HG03103 (cell line): ENCODE results near the gene ATXN7L3.

Source experiments
- ATAC-seq: cut with Tn5 transposase; IDR thresholded peaks from one replicate; pipeline ENCODE4 v1.9.1; 2021; ENCODE audit warnings: low read depth; ENCODE audit not compliant: unreplicated experiment

ATXN7L3 gene

DNA sequence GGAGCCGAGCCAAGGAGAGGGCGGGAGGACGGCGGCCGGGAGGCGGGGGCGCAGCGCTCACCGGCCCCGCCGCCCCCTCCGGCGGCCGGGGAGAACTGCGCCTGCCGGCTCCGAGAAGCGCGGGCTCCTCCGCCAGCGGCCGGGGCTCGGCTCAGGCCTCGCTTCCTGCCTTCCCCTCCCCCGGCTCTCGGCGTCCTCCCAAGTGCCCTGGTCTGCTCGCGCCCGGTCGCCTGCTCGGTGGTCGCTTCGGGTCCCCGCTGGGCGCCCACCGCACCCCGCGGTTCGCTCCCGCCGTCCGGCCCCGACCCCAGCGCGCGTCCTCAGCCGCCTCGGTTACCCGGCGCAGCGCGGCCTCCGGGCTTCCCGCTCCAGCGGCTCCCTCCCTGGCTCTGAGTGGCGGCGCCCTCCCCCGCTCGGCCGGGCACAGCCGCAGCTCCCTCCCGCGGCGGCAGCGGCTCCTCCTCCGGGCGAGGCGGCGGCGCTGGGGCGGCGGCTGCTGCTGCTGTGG lies 19.5 kb upstream of the ATXN7L3 start:
- ATAC-seq, result peak; percentile 25

DNA sequence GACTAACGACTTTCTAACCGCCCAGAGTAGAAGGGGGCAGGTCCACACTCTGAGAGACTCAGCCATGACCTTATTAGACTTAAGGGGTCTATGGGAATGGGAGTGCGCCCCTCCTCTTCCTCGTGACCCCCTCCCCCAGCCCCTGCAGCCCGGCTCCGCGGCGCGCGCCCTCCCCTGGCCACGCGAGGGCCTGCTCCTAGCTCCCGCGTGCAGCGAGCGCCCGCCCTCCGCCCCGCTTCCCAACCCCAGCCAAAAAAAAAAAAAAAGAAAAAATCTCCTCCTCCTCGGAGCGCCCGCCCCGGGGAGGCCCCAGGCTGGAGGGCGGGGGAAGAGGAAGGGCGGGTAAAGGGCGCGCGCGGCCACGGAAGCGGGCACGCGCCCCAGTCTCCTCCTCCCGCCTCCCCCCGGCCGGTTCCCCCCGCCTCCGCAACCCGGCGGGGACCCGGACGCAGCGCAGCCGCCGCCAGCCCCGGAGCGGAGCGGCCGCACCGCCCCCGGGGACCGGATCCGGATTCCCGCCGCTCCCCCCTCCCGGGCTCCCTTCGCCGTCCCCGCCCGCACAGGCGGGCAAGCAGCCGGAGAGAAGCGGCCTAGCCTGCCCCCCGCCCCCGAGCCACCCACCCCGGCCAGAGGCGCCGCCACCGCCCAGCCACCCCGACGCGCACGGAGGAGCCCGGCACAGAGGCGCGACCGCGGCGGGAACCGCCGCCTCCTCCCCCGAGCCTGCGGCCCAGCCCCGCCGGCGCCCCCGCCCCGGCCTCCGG lies 18.8 kb upstream of the ATXN7L3 start:
- peak; percentile 30 for ATAC-seq

DNA sequence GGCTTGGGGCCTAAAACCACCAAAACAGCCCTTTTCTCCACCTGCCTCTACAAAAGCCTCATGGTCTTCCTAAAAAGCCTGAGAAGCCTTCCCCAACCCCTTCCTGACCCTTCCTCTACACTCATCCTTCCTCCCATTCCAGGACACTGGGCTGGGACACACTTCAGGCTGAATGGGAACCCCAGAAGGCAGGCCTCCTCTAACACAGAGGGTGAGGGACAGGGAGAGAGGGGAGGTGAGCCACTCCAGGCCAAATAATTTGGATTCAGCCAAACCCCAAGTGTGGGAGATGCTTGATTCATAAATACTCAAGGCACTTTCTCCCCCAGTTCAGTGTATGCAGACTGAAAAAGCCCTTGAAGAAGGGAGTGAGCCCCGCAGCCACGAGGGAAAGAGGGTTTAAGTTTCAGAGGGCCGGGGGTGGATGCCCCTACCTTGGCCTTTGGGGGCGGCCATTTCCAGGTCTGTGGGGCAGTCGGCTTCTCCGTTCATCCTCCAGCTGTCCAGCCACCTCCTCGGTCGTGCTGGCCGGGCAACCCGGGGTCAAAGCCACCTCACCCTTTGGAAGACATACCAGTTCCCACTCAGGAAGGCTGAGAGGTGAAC lies 18.2 kb upstream of the ATXN7L3 start:
- no peak for ATAC-seq

DNA sequence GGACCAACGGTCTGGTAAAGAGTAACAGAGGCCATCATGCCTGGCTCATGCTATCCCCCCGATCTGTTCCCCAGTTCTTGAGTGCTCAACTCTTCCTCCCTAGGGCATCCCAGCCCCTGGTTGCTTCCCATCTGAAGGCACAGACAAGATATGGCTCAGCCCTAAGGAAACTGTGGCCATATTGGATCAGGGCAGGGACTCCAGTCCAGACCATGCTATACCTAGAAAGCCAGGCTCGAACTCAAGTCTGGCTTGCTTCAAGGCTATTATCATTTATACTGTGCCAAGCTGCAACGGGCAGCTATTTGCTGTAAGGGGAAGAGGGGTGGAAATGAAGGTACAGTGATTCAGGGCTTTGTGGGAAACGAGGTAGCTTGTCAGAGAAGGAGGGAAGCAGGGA lies 17.0 kb upstream of the ATXN7L3 start:
- ATAC-seq, result no peak

DNA sequence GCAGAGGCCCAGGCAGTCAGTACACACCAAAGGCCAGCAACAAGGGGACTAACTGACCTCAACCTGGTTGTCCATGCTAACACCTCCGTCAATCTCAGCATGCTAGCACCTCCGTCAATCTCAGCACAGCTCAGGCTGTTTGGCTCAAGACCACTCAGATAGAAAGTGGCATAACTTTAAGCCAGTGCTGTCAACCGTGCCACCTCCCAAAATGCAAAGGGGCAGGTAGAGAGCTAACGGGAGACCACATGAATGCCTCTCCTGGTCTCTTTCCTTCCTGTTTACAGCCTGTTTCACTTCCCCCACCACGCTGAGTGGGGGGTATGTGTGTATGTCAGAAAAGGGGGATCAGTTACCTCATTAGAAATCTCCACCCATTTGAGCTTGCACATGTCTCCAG lies 16.5 kb upstream of the ATXN7L3 start:
- ATAC-seq, result no peak

GRCh38 chr17:44214896-44215295 lies 15.2 kb upstream of the ATXN7L3 start:
- ATAC-seq, result no peak

GRCh38 chr17:44214230-44214494 lies 14.5 kb upstream of the ATXN7L3 start:
- no peak for ATAC-seq

- no peak for ATAC-seq
Measured at GRCh38 chr17:44213403-44214229, 13.9 kb upstream of the ATXN7L3 start.

GRCh38 chr17:44212507-44213402 lies 13.1 kb upstream of the ATXN7L3 start:
- no peak for ATAC-seq

DNA sequence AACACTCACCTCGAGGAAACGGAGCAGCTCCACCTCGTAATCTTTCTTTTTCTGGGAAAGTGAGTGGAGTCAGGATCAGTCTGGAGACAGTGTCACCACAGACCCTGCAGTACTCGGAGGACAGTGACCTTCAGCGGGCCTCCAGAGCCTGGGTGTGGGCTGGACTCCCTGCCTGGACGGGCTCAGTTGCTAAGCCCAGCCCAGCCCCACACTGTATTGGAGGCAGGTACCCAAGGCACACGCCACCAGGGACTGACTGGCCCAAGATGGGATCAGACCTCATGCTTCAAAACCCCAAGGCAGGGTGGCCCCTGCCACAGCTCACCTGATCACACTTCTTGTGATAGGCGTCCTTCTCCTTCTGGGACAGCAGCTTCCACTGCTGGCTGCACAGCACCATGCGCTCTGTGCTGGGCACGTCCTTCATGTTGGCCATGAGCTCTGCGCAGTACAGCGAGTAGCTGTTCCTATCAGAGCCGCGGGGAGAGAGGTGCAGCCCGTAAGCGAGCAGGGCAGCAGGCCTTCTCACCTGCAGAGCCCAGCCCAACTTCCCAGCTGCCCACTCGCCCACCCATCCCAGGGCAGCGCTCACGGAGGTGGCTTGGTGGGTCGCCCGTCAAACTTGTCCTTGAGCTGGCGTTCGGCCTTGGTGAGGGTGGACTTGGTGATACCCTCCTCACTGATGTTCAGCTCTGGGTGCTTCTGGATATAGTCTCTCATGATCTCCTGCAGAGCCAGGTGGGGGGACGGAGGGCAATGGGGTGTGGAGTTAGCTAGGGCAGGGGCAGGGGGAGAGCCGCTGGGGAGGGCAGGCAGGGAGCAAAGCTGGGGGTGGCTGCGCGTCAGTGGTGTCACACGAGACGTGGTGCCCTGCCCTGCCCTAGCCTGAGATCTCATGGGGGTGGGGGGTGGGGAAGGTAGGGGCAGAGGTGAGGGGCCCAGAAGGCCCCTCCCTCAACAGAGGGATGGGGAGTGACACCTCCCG lies 11.9 kb upstream of the ATXN7L3 start:
- ATAC-seq, result no peak

- ATAC-seq, result peak; percentile 57
Measured at GRCh38 chr17:44210342-44211192, 10.9 kb upstream of the ATXN7L3 start.

DNA sequence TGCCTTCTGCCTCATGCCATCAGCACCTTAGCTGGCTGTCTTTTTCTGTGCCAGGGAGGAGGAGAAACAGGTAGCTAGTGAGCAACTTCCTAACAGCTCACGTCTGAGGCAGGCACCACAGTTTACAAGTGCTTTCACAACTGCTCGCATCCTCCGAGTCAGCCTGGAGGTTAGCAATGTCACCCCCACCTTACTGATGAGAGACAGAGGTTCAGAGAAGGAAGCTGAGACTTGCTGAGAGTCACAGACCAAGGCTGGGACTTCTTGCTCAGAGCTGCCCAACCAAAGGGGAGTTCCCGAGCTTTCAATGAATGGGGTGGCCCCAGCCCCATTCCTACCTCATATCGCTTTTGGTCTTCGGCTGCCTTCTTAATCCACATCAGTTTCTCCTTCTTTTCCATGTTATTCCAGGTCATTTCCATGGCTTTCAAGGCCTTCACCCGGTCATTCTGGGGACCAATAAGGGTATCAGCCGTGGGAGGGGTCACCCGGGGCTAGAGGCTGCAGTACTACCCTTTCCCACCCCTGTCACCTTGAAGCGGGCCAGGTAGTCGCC lies 10.2 kb upstream of the ATXN7L3 start:
- no peak for ATAC-seq

GRCh38 chr17:44207743-44208142 lies 8.1 kb upstream of the ATXN7L3 start:
- ATAC-seq, result no peak

- ATAC-seq, result no peak
Measured at GRCh38 chr17:44207319-44207718, 7.6 kb upstream of the ATXN7L3 start.

- no peak for ATAC-seq
Measured at GRCh38 chr17:44206825-44207155, 7.1 kb upstream of the ATXN7L3 start.

DNA sequence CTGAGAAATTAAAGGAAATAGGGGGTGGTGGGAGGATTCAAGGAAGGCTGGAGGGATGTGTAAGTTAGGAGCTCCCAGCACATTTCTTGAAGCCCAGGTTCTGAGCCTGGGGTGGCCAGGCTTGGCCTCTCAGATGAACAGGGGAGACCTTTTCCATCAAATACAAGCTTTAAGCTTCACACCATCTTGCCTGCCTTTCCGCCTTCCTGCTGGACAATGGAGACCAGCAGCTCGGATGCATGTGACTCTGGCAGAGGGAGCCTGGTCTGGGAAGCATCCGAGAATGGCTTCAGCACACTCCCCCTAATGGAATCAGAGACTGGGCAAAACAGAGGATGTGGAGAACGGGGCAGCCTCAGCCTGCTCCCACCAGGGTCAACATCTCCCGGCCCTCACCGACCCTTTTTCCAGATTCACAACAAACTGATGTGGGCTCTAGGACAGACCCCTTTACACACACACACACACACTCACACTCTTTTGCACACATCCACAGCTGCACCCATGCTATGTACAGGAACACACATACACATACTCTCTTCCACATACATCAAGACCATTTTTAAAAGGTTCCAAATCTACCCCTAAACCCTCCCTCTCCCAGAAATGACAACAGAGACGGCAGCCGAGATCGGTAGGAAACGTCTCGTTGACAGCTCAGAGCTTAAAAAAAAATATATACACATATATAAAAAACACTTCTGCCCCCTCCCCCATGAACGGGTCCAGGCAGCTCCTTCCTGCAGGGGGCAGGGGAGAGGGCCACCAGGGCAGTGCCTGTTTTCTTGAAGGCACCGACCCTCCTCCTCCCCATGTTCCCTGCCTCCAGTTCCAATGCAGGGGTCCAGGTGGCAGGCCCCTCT lies 6.5 kb upstream of the ATXN7L3 start:
- no peak for ATAC-seq

DNA sequence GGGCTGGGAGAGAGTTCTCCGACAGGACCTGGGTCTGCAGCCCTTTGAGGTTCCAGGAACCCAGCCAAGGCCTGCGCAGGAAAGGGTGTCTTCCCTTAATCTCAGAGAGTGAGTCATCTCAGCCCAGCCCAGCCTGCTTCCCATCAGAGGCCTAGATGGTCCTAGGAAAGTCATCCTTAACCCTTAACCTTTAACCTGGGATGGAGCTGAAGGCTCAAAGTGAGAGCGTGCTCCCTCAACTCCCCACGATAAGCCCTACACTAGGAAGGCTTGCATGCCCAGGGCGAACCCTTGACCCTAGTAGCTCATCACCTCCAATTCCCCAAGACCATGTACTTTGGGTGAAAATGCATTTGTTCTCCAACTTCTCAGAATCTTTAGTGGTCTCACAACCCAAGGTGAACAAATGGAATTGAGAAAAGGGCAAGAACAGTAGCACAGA lies 4.8 kb upstream of the ATXN7L3 start:
- no peak for ATAC-seq
